GM19240 (cell line): ENCODE results near the gene CAMKMT.
A peak's percentile ranks its signal among the peaks of the same experiment; 100 is the strongest.

Source experiments
- DNase-seq: peaks from one replicate; pipeline ENCODE4 v3.0.0; 2011; ENCODE audit warnings: low spot score; ENCODE audit not compliant: insufficient read length

The CAMKMT gene

GRCh38 chr2:44361330-44362206 is at the start of gene CAMKMT, which contains the start of gene PREPL:
CAMKMT (plus strand) TSS chr2:44361947.
PREPL (minus strand) TSS chr2:44361494; CDS start chr2:44346342, 15,152 bp downstream.
- peak; percentile 65 for DNase-seq

- no peak for DNase-seq
Observed at GRCh38 chr2:44314362-44314761, 47.4 kb upstream of the CAMKMT start.

- DNase-seq, result no peak
Observed at GRCh38 chr2:44315945-44316344, 45.8 kb upstream of the CAMKMT start.

- no peak for DNase-seq
Observed at GRCh38 chr2:44320832-44321231, 40.9 kb upstream of the CAMKMT start.

GRCh38 chr2:44321360-44321759 is 40.4 kb upstream of the CAMKMT start:
- DNase-seq, result no peak

- no peak for DNase-seq
Observed at GRCh38 chr2:44324971-44325426, 36.7 kb upstream of the CAMKMT start.

GRCh38 chr2:44325897-44326296 is 35.9 kb upstream of the CAMKMT start:
- no peak for DNase-seq

GRCh38 chr2:44326548-44327264 is 35.0 kb upstream of the CAMKMT start:
- no peak for DNase-seq

- DNase-seq, result no peak
Observed at GRCh38 chr2:44328750-44329149, 33.0 kb upstream of the CAMKMT start.

- DNase-seq, result no peak
Observed at GRCh38 chr2:44329343-44329742, 32.4 kb upstream of the CAMKMT start.

GRCh38 chr2:44330801-44331200 is 30.9 kb upstream of the CAMKMT start:
- no peak for DNase-seq

- DNase-seq, result no peak
Observed at GRCh38 chr2:44333994-44334393, 27.8 kb upstream of the CAMKMT start.

GRCh38 chr2:44335806-44336538 is 25.8 kb upstream of the CAMKMT start:
- no peak for DNase-seq

GRCh38 chr2:44342854-44343253 is 18.9 kb upstream of the CAMKMT start:
- DNase-seq, result no peak

- no peak for DNase-seq
Observed at GRCh38 chr2:44347526-44347925, 14.2 kb upstream of the CAMKMT start.

- no peak for DNase-seq
Observed at GRCh38 chr2:44348400-44348799, 13.3 kb upstream of the CAMKMT start.

GRCh38 chr2:44349506-44349905 is 12.2 kb upstream of the CAMKMT start:
- no peak for DNase-seq

- DNase-seq, result no peak
Observed at GRCh38 chr2:44351088-44351487, 10.7 kb upstream of the CAMKMT start.

- DNase-seq, result no peak
Observed at GRCh38 chr2:44351676-44352075, 10.1 kb upstream of the CAMKMT start.

- no peak for DNase-seq
Observed at GRCh38 chr2:44352510-44352909, 9.2 kb upstream of the CAMKMT start.

GRCh38 chr2:44354761-44355160 is 7.0 kb upstream of the CAMKMT start:
- no peak for DNase-seq

GRCh38 chr2:44358503-44358902 is 3.2 kb upstream of the CAMKMT start:
- no peak for DNase-seq
